ENCODE data around the gene UBE2D3.

Gene UBE2D3

GRCh38 chr4:102843938-102844337 lies 16.6 kb upstream of the UBE2D3 start:
- TF ChIP-seq, protein P1, sequence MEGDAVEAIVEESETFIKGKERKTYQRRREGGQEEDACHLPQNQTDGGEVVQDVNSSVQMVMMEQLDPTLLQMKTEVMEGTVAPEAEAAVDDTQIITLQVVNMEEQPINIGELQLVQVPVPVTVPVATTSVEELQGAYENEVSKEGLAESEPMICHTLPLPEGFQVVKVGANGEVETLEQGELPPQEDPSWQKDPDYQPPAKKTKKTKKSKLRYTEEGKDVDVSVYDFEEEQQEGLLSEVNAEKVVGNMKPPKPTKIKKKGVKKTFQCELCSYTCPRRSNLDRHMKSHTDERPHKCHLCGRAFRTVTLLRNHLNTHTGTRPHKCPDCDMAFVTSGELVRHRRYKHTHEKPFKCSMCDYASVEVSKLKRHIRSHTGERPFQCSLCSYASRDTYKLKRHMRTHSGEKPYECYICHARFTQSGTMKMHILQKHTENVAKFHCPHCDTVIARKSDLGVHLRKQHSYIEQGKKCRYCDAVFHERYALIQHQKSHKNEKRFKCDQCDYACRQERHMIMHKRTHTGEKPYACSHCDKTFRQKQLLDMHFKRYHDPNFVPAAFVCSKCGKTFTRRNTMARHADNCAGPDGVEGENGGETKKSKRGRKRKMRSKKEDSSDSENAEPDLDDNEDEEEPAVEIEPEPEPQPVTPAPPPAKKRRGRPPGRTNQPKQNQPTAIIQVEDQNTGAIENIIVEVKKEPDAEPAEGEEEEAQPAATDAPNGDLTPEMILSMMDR (IDR thresholded peaks at IDR 0.05; ENCODE audit: insufficient read depth, missing control alignments) = no peak
- FAIRE-seq (no peak), DNase-seq (ENCODE audit: insufficient read length, low spot score) (no peak)

DNA sequence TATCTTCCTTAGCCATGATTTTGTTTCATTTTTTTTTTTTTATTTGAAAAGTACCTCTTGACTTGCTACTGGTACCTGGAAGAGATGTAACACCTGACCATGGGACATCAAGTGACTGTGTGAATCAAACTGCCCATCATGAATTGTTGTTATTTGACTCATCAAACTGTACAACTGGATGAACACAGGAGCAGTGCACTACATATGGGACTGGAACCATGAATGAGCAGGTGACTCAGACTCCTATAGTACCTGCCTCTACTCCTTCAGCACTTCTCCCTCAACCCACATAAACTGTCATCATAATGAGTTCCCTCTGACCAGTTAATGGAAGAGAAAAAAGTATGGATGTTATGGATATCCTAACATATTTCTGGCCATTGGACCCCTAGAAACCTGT lies 15.9 kb upstream of the UBE2D3 start:
- FAIRE-seq = no peak
- DNase-seq (ENCODE audit: insufficient read length, low spot score) = no peak
- TF ChIP-seq, protein P1 (IDR thresholded peaks at IDR 0.05; ENCODE audit: insufficient read depth, missing control alignments) = no peak

DNA sequence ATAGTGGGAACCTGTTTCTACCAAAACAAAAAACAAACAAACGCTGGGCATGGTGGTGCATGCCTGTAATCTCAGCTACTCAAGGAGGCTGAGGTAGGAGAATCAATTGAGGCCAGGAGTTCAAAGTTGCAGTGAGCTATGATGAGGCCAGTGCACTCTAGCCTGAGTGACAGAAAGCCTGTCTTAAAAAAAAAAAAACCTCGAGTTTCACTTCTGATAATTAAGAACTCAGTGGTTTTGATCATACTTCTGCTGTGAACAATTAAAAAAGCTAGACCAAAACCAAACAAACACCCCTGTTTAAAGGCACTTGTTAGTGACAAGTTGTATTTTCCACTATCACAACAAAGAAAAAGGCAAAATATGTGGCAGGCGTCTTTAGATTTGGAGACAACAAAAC lies 15.0 kb upstream of the UBE2D3 start:
- DNase-seq (ENCODE audit: insufficient read length, low spot score) (no peak), FAIRE-seq (no peak)
- TF ChIP-seq, protein P1 (IDR thresholded peaks at IDR 0.05; ENCODE audit: insufficient read depth, missing control alignments) = no peak

DNA sequence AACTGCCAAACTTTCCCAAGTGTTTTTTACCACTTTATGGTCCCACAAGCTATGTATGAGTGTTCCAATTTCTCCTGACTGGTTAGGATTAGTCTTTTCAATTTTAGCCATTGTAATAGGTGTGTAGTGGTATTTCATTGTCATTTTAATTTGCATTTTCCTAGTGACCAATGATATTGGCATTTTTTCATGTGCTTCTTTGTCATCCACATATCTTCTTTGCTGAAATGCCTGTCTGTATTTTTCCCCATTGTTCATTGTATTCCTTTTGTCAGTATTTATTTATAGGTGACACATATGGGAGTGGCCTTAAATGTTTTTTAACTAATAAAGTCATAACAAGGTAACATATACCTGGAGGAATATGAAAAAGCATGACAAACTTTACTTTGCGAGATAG lies 9.2 kb upstream of the UBE2D3 start:
- TF ChIP-seq, protein P1 (IDR thresholded peaks at IDR 0.05; ENCODE audit: insufficient read depth, missing control alignments) = no peak
- no peak for DNase-seq (ENCODE audit: insufficient read length, low spot score)
- FAIRE-seq = no peak

DNA sequence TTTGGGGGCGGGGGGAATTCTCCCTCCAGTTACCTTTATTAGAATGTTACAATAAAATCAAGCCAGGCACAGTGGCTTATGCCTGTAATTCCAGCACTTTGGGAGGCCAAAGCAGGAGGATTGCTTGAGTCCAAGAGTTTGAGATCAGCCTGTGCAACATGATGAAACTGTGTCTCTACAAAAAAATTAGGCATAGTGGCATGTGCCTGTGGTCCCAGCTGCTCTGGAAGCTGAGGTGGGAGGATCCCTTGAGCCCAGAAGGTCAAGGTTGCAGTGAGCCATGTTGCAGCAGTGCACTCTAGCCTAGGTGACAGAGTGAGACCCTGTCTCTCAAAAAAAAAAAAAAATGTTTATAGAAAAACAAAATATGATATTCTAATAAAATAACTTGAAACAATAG lies 5.3 kb upstream of the UBE2D3 start:
- DNase-seq (ENCODE audit: insufficient read length, low spot score) = no peak
- TF ChIP-seq, protein P1 (IDR thresholded peaks at IDR 0.05; ENCODE audit: insufficient read depth, missing control alignments) = no peak
- no peak for FAIRE-seq

DNA sequence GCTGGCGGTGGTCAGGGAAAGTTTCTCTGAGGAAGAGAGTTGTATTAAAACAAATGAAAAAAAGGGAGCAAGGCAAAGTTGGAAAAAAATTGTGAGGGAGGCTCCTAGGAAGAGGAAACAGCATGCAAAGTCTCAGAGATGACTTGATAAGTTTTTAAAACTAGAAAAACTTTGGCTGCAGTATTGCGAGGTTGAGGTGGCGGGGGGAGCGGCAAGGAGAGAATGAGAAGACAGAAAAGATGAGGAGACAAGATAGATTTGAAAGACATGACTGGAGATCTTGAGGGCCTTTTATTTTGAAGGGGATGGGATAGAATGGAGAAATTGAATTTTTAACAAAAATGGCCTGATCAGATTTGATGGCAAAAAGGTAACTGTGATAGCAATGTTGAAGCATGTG lies 4.8 kb upstream of the UBE2D3 start:
- no peak for FAIRE-seq
- no peak for DNase-seq (ENCODE audit: insufficient read length, low spot score)
- TF ChIP-seq, protein P1 (IDR thresholded peaks at IDR 0.05; ENCODE audit: insufficient read depth, missing control alignments) = no peak

DNA sequence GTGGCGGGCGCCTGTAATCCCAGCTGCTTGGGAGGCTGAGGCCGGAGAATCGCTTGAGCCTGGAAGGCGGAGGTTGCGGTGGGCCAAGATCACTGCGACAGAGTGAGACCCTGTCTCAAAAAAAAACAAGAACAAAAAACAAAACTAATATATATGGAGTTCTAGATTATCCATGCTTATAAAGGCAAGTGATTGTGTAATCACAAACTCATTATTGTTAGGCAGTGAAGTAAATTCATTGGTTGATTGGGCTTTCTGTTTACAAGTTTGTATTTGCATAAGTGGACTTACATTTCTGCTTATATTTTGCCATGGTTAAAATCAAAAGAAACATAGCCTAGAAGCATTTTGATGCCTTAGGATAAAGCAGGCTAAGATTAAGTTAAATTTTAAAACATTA lies 2.5 kb upstream of the UBE2D3 start:
- FAIRE-seq = no peak
- TF ChIP-seq, protein P1 (IDR thresholded peaks at IDR 0.05; ENCODE audit: insufficient read depth, missing control alignments) = no peak
- DNase-seq (ENCODE audit: insufficient read length, low spot score) = no peak
